IPS-20b (cell line): ENCODE measurements around the gene PLEKHM2.

ENCODE experiments used
- H3K27ac ChIP-seq: one replicate; pipeline ENCODE4 v1.5.1; 2013; ENCODE audit warnings: low read length
- H3K27me3 ChIP-seq: 2 replicates; pipeline ENCODE4 v1.6.1; 2013; ENCODE audit warnings: mild to moderate bottlenecking, low read length, inconsistent platforms; ENCODE audit not compliant: insufficient read depth
- H3K36me3 ChIP-seq: 2 replicates; pipeline ENCODE4 v1.6.1; 2013; ENCODE audit warnings: low read depth, mild to moderate bottlenecking, inconsistent platforms, low read length, moderate library complexity; ENCODE audit not compliant: insufficient read depth
- H3K4me1 ChIP-seq: 2 replicates; pipeline ENCODE4 v1.6.1; 2013; ENCODE audit warnings: mild to moderate bottlenecking, control low read depth, inconsistent platforms, low read length, moderate library complexity; ENCODE audit not compliant: insufficient read depth
- H3K4me3 ChIP-seq: 2 replicates; pipeline ENCODE4 v1.5.1; 2013; ENCODE audit warnings: mild to moderate bottlenecking, low read length, inconsistent platforms
- H3K9ac ChIP-seq: 2 replicates; pipeline ENCODE4 v1.6.1; 2013; ENCODE audit warnings: low read depth, mild to moderate bottlenecking, inconsistent platforms, low read length, moderate library complexity
- H3K9me3 ChIP-seq: 2 replicates; pipeline ENCODE4 v1.6.1; 2013; ENCODE audit warnings: mild to moderate bottlenecking, low read depth, low read length, inconsistent platforms; ENCODE audit not compliant: insufficient read depth

PLEKHM2 gene

DNA sequence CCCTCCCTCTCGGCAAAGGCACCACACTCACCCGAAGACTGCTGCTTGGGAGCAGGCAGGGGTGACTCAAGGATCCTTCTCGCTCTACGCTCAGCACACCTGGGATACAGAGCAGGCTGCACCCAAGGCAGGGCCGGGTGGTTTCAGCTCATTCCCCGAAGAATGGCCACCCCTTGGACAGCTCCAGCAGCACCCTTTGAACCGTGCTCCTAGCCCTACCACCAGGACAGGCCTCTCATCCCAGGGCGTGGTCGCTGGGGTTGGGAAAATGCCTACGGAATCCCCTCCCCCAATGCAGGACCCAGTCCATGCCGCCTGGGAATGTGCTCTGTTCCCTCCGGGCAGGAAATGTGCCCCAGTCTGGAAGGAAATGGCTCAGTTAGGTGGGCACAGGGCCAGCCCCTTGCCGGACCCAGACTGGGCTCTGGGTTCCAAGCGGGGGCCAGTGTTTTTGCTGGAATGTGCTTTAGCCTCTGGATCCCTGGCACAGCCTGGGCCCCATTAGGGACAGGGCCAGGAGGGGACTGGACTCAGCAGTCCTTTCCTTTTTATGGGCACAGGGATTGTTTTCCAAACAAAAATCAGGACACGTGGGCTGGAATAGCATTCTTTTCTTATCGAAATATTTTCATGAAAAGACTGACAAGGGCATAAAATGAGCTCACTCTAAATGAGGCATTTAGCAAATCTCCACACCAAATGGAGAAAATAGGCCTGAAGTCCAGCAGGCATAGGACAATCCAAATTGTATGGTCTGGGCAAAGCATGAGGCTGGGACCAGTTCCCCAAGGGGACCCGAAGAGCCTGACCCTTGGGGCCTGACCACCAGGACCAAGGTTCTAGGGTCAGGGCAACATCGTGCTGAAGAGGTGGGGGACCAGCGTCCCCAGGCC, 65.5 kb downstream of the PLEKHM2 start:
- H3K27ac ChIP-seq, result no peak overlapping the region
- H3K36me3 ChIP-seq, result no peaks in the 10 kb centered on the region
- H3K4me1 ChIP-seq, result no peaks in the 10 kb centered on the region
- no peak overlapping the region for H3K9ac ChIP-seq
- H3K27me3 ChIP-seq, result no peaks in the 10 kb centered on the region
- no peak overlapping the region for H3K4me3 ChIP-seq
- no peaks in the 10 kb centered on the region for H3K9me3 ChIP-seq

DNA sequence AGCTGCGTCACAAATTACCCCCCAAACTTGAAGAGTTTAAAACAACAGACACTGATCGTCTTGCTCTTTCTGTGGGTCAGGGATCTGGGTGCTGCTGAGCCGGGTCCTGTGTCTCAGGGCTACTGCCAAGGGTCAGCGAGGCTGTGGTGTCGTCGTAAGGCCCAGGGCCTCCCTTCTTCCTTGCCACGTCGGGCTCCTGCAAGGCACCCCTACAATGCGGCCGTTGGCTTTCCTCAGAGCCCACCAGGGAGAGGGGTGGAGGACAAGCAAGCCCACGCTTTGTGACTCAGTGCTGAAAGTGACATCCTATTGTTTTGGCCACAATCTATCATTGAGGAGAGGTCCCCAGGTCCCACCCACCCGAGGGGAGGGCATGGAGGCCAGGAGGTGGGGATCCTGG, 66.8 kb downstream of the PLEKHM2 start:
- 0 out of 2 replicates have a peak, but pooled peaks cover 6% of the 10 kb centered on the region for H3K4me1 ChIP-seq
- H3K9me3 ChIP-seq, result no peaks in the 10 kb centered on the region
- no peak overlapping the region for H3K27ac ChIP-seq
- H3K4me3 ChIP-seq, result no peak overlapping the region
- no peak overlapping the region for H3K9ac ChIP-seq
- H3K36me3 ChIP-seq, result no peaks in the 10 kb centered on the region
- H3K27me3 ChIP-seq, result 0 out of 2 replicates have a peak, but pooled peaks cover 6% of the 10 kb centered on the region

DNA sequence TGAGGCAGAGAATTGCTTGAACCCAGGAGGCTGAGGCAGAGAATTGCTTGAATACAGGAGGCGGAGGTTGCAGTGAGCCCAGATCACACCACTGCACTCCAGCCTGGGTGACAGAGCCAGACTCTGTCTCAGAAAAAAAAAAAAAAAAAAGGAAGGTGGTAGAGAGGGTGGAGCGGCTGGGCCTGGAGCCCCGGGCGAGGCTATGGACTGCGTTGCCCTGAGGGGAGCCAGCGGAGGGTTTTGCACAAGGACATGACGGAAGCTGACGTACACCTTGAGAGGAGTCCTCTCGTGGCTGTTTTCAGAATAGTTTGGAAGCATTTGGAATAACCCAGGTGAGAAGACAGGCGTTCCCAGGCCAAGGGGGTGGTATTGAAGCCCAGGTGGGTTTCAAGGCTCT, 67.6 kb downstream of the PLEKHM2 start:
- Histone ChIP-seq H3K9me3 (no peaks in the 10 kb centered on the region), H3K4me1 (peaks cover 13% of the 10 kb centered on the region), H3K36me3 (no peaks in the 10 kb centered on the region), H3K9ac (no peak overlapping the region), H3K27ac (no peak overlapping the region), H3K4me3 (no peak overlapping the region), H3K27me3 (peaks cover 12% of the 10 kb centered on the region; the same call in 1 of the 2 replicates)

DNA sequence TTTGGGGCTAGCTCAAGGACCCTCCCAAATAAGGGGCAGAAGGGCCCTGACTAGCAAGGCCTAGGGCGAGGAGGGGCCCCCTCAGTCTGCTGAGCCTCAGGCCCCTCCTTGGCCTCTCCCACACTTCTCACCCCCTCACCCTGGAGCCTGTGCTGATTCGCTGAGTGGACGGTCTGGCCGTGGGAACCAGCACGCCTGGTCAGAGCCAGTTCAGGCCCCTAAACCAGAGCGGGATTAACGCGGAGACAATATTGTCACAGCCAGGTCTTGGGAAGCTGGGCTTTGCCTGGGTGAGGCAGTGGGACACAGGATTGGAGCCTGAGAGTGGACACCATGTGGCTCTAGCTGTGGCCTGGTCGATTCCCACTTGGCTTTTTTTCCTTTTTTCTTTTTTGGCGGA, 69.7 kb downstream of the PLEKHM2 start:
- Histone ChIP-seq H3K9me3 (no peaks in the 10 kb centered on the region), H3K9ac (no peak overlapping the region), H3K27me3 (peaks cover 22% of the 10 kb centered on the region), H3K4me3 (no peak overlapping the region), H3K27ac (no peak overlapping the region), H3K36me3 (no peaks in the 10 kb centered on the region), H3K4me1 (peaks cover 22% of the 10 kb centered on the region)

DNA sequence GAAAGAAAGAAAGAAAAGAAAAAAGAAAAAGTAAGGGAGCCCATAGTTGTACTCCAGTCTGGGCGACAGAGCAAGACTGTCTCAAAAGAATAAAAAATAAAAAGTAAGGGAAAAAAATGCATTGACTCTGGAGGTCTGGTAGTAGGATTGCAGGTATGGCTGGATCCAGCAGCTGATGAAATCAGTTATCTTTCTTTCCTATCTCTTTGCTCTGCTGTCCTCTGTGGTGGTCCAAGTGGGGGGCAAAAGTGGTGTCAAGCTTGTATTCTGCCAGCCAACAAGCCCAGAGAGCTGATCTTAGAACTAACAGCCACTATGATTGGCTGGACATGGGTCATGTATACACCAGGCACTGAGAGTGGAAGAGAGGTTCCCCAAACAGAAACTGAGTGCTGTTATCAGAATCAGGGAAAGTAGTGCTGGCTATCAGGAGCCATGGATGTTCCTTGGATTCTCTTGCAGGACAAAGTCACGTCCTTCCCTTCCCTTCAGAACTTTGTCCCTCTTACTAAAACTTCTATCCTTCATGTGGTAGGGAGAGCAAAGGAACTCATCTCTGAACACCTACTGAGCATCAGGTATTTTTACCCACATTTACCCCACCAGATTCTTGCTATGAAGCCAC, 71.0 kb downstream of the PLEKHM2 start:
- Histone ChIP-seq H3K27me3 (peaks cover 30% of the 10 kb centered on the region), H3K9ac (no peak overlapping the region), H3K4me1 (peaks cover 22% of the 10 kb centered on the region), H3K9me3 (no peaks in the 10 kb centered on the region), H3K4me3 (no peak overlapping the region), H3K36me3 (no peaks in the 10 kb centered on the region), H3K27ac (no peak overlapping the region)

DNA sequence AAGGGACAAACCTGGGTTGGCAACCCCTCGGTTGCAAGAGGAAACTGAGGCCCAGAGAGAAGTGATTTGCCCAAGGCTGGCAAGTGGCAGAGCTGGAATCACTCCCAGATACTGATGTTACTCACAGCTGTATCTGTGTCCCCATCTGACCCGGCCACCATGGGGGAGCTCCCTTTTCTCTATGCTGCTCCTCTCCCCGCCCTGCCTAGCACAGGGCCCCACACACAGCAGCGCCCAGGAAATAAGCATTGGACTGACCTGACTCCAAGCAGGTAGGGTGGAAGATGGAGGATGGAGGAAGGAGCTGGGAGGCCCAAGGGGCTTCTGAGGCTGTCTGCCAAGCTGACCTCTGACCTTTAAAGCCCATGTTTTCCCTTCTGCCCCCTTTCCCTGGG, 71.5 kb downstream of the PLEKHM2 start:
- Histone ChIP-seq H3K4me1 (peaks cover 22% of the 10 kb centered on the region), H3K27me3 (peaks cover 30% of the 10 kb centered on the region), H3K4me3 (no peak overlapping the region), H3K27ac (no peak overlapping the region), H3K9ac (no peak overlapping the region), H3K9me3 (no peaks in the 10 kb centered on the region), H3K36me3 (no peaks in the 10 kb centered on the region)

DNA sequence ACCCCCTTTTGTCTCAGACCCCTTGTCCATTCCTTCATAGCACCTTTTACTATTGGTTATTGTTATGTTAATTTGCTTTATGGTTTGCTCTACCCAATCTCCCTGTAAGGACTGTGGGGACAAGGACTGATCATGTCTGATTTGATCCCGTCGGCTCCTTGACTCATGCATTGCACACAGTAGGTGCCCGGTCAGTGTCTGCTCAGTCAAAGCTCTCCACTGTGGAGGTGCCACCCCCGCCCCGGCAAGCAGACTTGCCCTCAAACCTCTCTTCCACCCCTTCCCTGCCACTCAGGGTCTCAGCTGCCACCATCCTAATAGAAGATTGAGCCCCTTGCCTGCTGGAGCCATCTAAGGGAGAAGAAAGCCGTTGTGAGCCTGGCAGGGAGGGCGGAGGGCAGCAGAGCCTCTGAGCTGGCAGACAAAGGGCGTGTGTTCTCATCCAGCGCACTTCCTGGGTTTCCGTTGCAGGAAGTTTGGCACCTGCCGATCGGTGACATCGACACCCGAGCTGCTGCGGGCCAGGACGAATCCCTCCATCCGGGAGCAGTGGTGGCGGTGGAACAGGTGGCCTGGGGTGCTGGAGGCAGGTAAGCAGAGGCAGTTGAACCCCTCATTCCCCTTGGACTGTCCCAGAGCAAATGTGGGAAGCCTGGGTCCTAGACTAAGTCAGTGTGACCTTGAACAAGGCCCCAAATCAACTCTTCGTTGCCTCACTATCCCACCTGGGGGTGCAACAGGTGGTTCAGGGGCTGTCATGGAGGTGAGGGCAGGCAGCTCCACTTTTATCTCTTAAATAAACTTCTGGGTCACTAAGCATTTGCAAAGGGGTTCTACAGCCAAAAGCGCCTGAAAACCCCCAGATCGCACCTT, 72.3 kb downstream of the PLEKHM2 start:
- peaks cover 26% of the 10 kb centered on the region for H3K4me1 ChIP-seq
- H3K9me3 ChIP-seq, result no peaks in the 10 kb centered on the region
- H3K4me3 ChIP-seq, result no peak overlapping the region
- H3K27ac ChIP-seq, result no peak overlapping the region
- H3K9ac ChIP-seq, result no peak overlapping the region
- peaks cover 30% of the 10 kb centered on the region for H3K27me3 ChIP-seq
- H3K36me3 ChIP-seq, result no peaks in the 10 kb centered on the region

DNA sequence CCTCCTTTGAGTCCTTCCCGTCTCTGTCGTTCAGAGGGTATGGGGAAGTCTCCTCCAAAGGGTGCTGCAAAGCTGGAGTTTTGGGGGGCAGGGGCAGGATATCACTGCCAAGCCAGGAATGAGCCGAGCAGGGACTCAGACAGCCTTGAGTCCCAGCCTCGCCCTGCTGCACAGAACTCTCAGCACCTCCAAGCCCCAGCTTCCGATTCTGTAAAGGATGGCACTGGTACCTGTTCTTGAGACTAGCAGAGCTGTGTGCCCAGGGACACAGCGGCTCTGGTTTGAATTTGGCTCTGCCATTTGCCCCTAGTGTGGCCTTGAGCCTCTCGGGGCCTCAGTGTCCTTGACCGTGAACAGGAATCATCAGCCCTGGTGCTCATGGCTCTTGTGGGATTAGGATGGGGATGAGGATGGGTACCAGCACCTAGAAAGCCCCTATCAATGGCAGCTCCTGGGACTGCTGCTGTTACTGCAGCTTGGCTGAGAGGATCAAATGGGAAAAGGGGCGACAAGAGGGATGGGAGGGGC, 73.0 kb downstream of the PLEKHM2 start:
- no peaks in the 10 kb centered on the region for H3K9me3 ChIP-seq
- peaks cover 30% of the 10 kb centered on the region for H3K27me3 ChIP-seq
- H3K9ac ChIP-seq, result no peak overlapping the region
- peaks cover 28% of the 10 kb centered on the region for H3K4me1 ChIP-seq
- no peak overlapping the region for H3K27ac ChIP-seq
- no peaks in the 10 kb centered on the region for H3K36me3 ChIP-seq
- H3K4me3 ChIP-seq, result peak overlapping the region; percentile 87; the same call in 1 of the 2 replicates

DNA sequence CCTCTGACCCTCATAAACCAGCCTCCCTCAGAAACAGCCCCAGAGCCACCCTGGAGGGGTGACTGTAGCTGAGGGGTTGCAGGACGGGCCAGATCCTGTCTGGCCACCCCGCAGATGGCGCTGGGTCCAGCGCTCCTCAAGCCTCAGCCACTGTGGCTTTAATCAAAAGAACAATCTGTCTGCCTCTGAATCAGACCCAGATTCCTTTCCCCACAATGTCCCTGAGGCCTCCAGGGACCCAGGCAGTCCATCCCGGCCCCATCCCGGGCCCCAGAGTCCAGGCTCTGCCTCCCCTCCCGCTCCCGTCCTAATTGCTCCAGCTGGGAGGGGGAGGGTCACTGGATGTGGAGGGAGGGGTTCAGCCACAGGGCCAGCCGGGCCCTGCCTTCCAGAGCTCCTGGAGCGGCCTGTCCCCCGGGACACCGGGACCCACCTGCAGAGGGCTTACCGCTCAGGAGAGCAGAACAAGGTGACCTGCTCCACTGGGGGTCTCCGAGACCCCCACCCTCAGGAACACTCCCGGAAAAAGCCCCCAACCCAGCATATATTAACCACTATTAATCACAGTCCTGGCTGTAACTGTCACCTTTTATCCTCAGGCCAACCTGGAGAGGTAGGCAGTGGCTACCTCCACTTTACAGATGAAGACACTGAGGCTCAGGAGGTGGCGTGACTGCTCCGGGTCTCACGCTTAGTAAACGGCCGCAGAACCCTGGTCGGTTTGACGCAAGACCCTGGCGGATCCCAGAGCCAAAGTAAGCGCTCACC, 73.6 kb downstream of the PLEKHM2 start:
- Histone ChIP-seq H3K36me3 (0 out of 2 replicates have a peak, but pooled peaks cover 2% of the 10 kb centered on the region), H3K27ac (peak overlapping the region; percentile 4), H3K4me3 (peak overlapping the region; percentile 87), H3K4me1 (peaks cover 28% of the 10 kb centered on the region), H3K9ac (peak overlapping the region; percentile 75; the same call in 1 of the 2 replicates), H3K9me3 (no peaks in the 10 kb centered on the region), H3K27me3 (peaks cover 30% of the 10 kb centered on the region)

DNA sequence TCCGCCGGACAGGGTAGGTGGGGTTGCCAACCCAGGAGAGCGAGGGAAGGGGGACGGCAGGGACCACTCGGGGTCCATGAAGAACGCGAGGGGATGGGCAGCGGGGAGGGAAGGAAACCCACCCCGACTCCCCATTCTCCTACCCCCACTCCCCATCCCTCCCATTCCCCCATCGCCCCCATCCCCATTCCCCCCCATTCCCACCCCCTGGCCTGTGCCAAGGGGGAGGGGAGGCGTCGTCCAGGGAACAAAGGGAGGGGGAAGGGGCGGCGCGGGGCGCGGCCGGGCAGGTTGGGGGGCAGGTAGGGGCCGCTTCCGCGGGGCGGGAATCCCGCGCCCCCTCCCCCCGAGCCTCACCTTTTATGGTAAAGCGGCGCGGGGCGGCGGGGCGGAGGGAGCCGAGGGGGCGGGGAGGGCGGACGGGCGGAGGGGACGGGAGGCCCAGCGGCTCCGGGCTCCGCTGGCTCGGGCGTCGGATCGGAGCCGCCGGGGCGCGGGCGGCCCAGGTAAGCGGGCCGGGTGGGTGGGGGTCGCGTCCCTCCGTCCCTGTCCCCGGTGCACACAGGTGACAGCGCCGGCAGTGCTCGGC, 74.3 kb downstream of the PLEKHM2 start, which contains the start of gene FBLIM1:
Gene FBLIM1 (plus strand): TSS at position 453 of the 589 bp plus-strand sequence. CDS start 6,189 bp downstream, outside the sequence.
- Histone ChIP-seq H3K4me3 (peak within 1 kb of the TSS; percentile 87), H3K9ac (peak within 1 kb of the TSS; percentile 88), H3K4me1 (peaks cover 28% of the 10 kb centered on the region), H3K9me3 (no peaks in the 10 kb centered on the region), H3K27me3 (peaks cover 30% of the 10 kb centered on the region), H3K36me3 (0 out of 2 replicates have a peak, but pooled peaks cover 3% of the 10 kb centered on the region), H3K27ac (peak within 1 kb of the TSS; percentile 4)
